Small intestine (tissue), 7 donors: ENCODE results near the gene TMBIM6. TPM values are rescaled to one million over a fixed set of nuclear protein-coding genes. Genes with fewer than 3 reads are reported as not detected.
"Not testable (repeated sequence)": the region's sequence is repeated elsewhere in the genome, so short reads cannot be mapped to it uniquely, and the experiment has no call there.

Source experiments
- DNase-seq, 2 donors: peaks; one replicate each; pipeline versions ENCODE4 v3.0.0 to v3.0.0-alpha.2; 2013
- FAIRE-seq: peaks from 2 replicates; lab custom pipeline; 2012; peaks lifted over from hg19 to GRCh38; lab: Jason Lieb, UNC
- H3K27ac ChIP-seq, 3 donors: one replicate each; pipeline ENCODE4 v1.5.1; 2013; ENCODE audit warnings: low read length in 2 of 3, mild to moderate bottlenecking in 2 of 3, control low read depth in 1 of 3, inconsistent platforms in 1 of 3, low read depth in 1 of 3, moderate library complexity in 1 of 3
- H3K27me3 ChIP-seq, 3 donors: one replicate each; pipeline ENCODE4 v1.6.1; 2013; ENCODE audit warnings: low read length in 3 of 3, inconsistent platforms in 1 of 3; ENCODE audit not compliant: control insufficient read depth in 3 of 3, insufficient read depth in 3 of 3
- H3K36me3 ChIP-seq, 3 donors: one replicate each; pipeline ENCODE4 v1.6.1; 2013; ENCODE audit warnings: low read length in 3 of 3, inconsistent platforms in 1 of 3, low read depth in 1 of 3, mild to moderate bottlenecking in 1 of 3, moderate library complexity in 1 of 3; ENCODE audit not compliant: control insufficient read depth in 3 of 3, insufficient read depth in 2 of 3
- H3K4me1 ChIP-seq, 3 donors: one replicate each; pipeline ENCODE4 v1.6.1; 2013; ENCODE audit warnings: low read length in 2 of 3, inconsistent platforms in 1 of 3, low read depth in 1 of 3, mild to moderate bottlenecking in 1 of 3, moderate library complexity in 1 of 3; ENCODE audit not compliant: control insufficient read depth in 3 of 3, insufficient read depth in 2 of 3
- H3K4me3 ChIP-seq, 3 donors: one replicate each; pipeline ENCODE4 v1.5.1; 2013; ENCODE audit warnings: low read length in 3 of 3, control low read depth in 1 of 3, inconsistent platforms in 1 of 3, low read depth in 1 of 3, mild to moderate bottlenecking in 1 of 3, moderate library complexity in 1 of 3
- H3K9me3 ChIP-seq, 2 donors: one replicate each; pipeline ENCODE4 v1.6.1; 2013; ENCODE audit warnings: low read depth in 1 of 2, low read length in 1 of 2; ENCODE audit not compliant: control insufficient read depth in 2 of 2, insufficient read depth in 1 of 2
- WGBS, 3 donors: extraction: QIAGEN DNeasy Blood & Tissue Kit; methylation state at CpG; one replicate each; pipeline ENCODE4 v1.1.7; 2013; 5-methylcytosine and 5-hydroxymethylcytosine counted together
- polyA plus RNA-seq, 4 donors: library from polyadenylated mRNA; stranded (reverse) in 3 of 4; unstranded in 1 of 4; fragments of 200-250 nt in 3 of 4; fragments of 120-200 nt in 1 of 4; gene quantifications; one replicate each; pipeline versions ENCODE4 v1.2.1 to v1.2.3, GENCODE V29; 2013
- donor health status: healthy with polysubstance abuse.
- donor health status: control.
- donor health status: control.
- donor health status: Bipolar disorder and iron deficiency.
- donor health status: healthy.

TMBIM6 gene
- polyA plus RNA-seq, 4 donors = 174 to 687 (median 294) TPM

GRCh38 chr12:49708851-49709250, 32.5 kb upstream of the TMBIM6 start:
- Histone ChIP-seq H3K27me3 (peaks cover 0 to 56% (median 0%) of the 10 kb centered on the region in 3 donors), H3K27ac (no peak overlapping the region), H3K9me3 (peaks cover 0 to 2% of the 10 kb centered on the region in 2 donors), H3K4me3 (no peak overlapping the region), H3K36me3 (no peaks in the 10 kb centered on the region), H3K4me1 (no peaks in the 10 kb centered on the region)
- FAIRE-seq (no peak), DNase-seq (no peak)
- WGBS, 3 donors = 80 to 92% (median 90%) methylated on average over 3 of the region's 3 CpGs

GRCh38 chr12:49713952-49714351, 27.4 kb upstream of the TMBIM6 start:
- not testable (repeated sequence) for H3K27ac ChIP-seq, H3K36me3 ChIP-seq, FAIRE-seq, H3K9me3 ChIP-seq, DNase-seq, H3K4me1 ChIP-seq, H3K4me3 ChIP-seq
- H3K27me3 ChIP-seq = peaks cover 0 to 26% (median 0%) of the 10 kb centered on the region in 3 donors
- 96 to 100% (median 97%) methylated on average over 3 of the region's 3 CpGs for WGBS, 3 donors

DNA sequence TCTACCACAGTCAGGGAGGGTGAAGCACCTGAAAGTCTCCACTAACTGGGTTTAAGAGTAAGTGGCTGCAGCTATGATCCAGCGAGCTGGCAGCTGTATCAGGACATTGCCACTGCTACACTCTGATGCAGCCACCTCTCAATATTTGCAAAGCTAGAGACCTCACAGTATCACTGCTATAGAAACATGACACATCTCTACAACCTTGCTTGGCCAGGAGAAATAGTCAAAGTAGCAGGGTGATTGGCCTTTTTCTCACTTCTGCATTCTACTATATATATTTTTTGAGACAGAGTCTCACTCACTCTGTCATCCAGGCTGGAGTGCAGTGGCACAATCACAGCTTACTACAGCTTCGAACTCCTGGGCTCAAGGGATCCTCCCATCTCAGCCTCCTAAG, 24.8 kb upstream of the TMBIM6 start:
- Histone ChIP-seq H3K9me3 (peaks cover 0 to 2% of the 10 kb centered on the region in 2 donors), H3K4me3 (no peak overlapping the region), H3K27ac (no peak overlapping the region), H3K27me3 (peaks cover 0 to 13% (median 0%) of the 10 kb centered on the region in 3 donors), H3K36me3 (no peaks in the 10 kb centered on the region), H3K4me1 (no peaks in the 10 kb centered on the region)
- WGBS, 3 donors = 47 to 67% (median 62%) methylated on average over 2 of the region's 2 CpGs
- DNase-seq = no peak
- FAIRE-seq = no peak

- DNase-seq, H3K27ac ChIP-seq, H3K27me3 ChIP-seq, H3K4me1 ChIP-seq, H3K9me3 ChIP-seq, FAIRE-seq, H3K36me3 ChIP-seq, H3K4me3 ChIP-seq: not testable (repeated sequence)
- 83 to 91% (median 87%) methylated on average over 3 of the region's 3 CpGs for WGBS, 3 donors
These were observed 23.6 kb upstream of the TMBIM6 start for GRCh38 chr12:49717800-49718199.

DNA sequence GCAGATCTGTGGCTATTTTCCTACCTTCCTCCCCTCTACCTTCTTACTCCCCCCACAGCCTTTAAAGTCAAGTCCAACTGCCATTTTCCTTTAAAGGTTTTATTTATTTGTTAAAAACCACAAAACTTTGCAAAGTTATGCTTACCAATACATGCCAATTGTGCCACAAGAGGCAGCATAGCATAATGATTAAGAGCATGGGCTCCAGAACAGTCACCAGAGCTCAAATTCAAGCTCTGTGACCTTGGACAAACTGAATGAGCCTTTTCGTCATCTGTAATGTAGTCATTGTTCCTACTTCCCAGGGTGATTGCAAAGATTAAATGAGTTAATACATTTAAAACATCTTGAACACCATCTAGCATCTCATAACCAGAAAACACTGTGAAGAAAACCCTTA, 21.1 kb upstream of the TMBIM6 start:
- Histone ChIP-seq H3K4me3 (no peak overlapping the region), H3K9me3 (no peaks in the 10 kb centered on the region), H3K27ac (no peak overlapping the region), H3K27me3 (peaks cover 0 to 3% (median 0%) of the 10 kb centered on the region in 3 donors), H3K4me1 (no peaks in the 10 kb centered on the region), H3K36me3 (no peaks in the 10 kb centered on the region)
- no peak for FAIRE-seq
- no peak for DNase-seq
- WGBS, 3 donors = 14 to 34% (median 26%) methylated on average over 1 of the region's 1 CpG

DNA sequence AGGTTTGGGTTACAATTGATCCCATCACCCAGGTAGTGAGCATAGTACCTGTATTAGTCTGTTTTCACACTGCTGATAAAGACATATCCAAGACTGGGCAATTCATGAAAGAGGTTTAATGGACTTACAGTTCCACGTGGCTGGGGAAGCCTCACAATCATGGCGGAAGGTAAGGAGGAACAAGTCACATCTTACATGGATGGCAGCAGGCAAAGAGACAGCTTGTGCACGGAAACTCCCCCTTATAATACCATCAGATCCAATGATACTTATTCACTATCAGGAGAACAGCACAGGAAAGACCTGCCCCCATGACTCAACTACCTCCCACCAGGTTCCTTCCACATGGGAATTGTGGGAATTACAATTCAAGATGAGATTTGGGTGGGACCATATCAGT, 20.0 kb upstream of the TMBIM6 start:
- not testable (repeated sequence) for FAIRE-seq, H3K36me3 ChIP-seq, H3K27me3 ChIP-seq, H3K9me3 ChIP-seq, DNase-seq, H3K4me1 ChIP-seq, H3K27ac ChIP-seq, H3K4me3 ChIP-seq
- 73 to 82% (median 82%) methylated on average over 3 of the region's 3 CpGs for WGBS, 3 donors

DNA sequence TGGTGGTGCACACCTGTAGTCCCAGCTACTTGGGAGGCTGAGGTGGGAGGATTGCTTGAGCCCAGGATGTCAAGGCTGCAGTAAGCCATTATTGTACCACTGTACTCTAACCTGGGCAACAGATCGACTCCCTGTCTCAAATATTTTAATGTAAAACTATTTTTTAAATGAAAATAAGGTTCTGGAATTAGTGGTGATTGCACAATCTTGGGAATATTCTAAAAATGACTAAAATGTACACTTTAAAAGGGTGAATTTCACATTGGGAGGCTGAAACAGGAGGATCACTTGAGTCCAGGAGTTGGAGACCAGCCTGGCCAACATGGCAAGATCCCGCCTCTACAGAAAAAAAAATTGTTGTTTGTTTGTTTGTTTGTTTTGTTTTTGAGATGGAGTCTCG, 12.9 kb upstream of the TMBIM6 start:
- Histone ChIP-seq H3K9me3 (no peaks in the 10 kb centered on the region), H3K36me3 (no peaks in the 10 kb centered on the region), H3K4me3 (no peak overlapping the region), H3K4me1 (no peaks in the 10 kb centered on the region), H3K27ac (no peak overlapping the region), H3K27me3 (no peaks in the 10 kb centered on the region)
- no peak for DNase-seq
- no peak for FAIRE-seq
- WGBS, 3 donors = 79 to 90% (median 90%) methylated on average over 3 of the region's 3 CpGs

GRCh38 chr12:49730050-49730449, 11.3 kb upstream of the TMBIM6 start:
- FAIRE-seq (no peak), DNase-seq (no peak)
- Histone ChIP-seq H3K9me3 (peaks cover 0 to 6% of the 10 kb centered on the region in 2 donors), H3K36me3 (no peaks in the 10 kb centered on the region), H3K27me3 (peaks cover 0 to 2% (median 0%) of the 10 kb centered on the region in 3 donors), H3K4me1 (no peaks in the 10 kb centered on the region), H3K27ac (no peak overlapping the region), H3K4me3 (no peak overlapping the region)
- 58 to 78% (median 75%) methylated on average over 1 of the region's 1 CpG for WGBS, 3 donors

DNA sequence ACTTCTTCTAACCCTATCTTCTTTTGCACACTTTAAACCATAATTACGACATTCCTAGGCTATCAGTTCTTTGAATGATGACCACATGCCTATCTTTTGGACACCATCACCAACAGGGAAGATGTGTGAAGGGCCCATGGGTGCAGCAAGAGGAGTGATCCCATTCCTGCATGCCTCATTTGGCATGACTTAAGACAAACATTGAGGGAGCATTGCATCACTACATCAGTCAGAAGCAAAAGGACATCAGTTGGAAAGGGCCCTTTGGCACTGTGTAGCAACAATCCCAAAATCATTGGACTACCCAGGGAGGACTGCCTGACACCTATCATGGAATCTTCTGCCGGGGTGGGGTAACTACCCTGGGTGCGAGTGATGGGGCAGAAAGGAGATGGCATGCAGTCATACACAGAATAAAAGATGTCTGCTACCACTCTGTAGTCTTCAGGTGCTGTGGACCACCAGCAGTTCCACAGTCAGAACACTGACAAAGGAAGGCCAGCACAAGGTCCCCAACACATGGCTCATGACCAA, 10.7 kb upstream of the TMBIM6 start:
- Histone ChIP-seq H3K4me1 (no peaks in the 10 kb centered on the region), H3K9me3 (peaks cover 0 to 6% of the 10 kb centered on the region in 2 donors), H3K4me3 (no peak overlapping the region), H3K27me3 (peaks cover 0 to 2% (median 0%) of the 10 kb centered on the region in 3 donors), H3K27ac (no peak overlapping the region), H3K36me3 (no peaks in the 10 kb centered on the region)
- DNase-seq = no peak
- FAIRE-seq = no peak
- WGBS, 3 donors = 84 to 89% (median 88%) methylated on average over 3 of the region's 3 CpGs
